Measurements from ENCODE around the gene PIGS. TPM values are rescaled to one million over a fixed set of nuclear protein-coding genes. Genes with fewer than 3 reads are reported as not detected.

Gene PIGS
- total and polyA plus RNA-seq, 9 of the 15 experiments (the other 6 are each of a cell fraction or from before 2014, with no cell fraction given): 47.5 to 138 (median 57.6) TPM

DNA sequence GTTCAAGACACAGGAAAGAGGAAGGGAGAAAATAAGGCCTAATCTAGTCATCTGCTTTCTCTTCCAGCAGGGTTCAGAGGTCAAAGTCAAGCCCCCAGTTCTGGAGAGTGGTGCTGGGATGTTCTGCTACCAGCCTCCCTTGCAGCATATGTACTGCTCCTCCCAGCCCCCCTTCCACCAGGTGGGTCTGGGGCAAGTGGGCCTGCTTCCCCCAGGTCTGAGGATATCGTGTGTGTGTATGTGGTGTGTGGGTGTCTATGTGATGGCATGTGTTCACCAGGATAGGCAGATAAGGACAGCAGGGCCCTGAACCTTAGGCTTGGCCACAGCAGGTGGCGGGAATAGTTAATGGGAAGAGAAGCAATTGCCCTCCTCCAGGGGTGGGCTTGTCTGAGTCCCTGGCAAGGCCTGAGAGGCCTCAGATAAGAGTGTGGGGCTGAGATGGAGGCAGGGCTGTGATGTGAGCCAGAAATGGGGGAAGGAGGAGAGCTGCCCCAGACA lies 44.1 kb downstream of the PIGS start (continued):
- TF ChIP-seq ZNF277 (CRISPR knock-in tag; IDR thresholded peaks at IDR 0.05; ENCODE audit: borderline replicate concordance) (no peak), AFF1 (IDR thresholded peaks at IDR 0.05; ENCODE audit: low read depth in 1 of 2, partially characterized antibody in 2 of 2) (peak in 1 of 2 experiments; percentile 59), PHF20 (IDR thresholded peaks at IDR 0.05; ENCODE audit: partially characterized antibody) (no peak), TCF7L2 (IDR thresholded peaks at IDR 0.05; ENCODE audit: low read depth, low read length) (no peak), U2AF2 (optimal IDR thresholded peaks at IDR 0.05; ENCODE audit: low read depth, low read length) (no peak), CTBP1 (IDR thresholded peaks at IDR 0.05; ENCODE audit: borderline replicate concordance) (peak; percentile 73), ZNF431 (CRISPR knock-in tag; IDR thresholded peaks at IDR 0.05) (no peak), SMARCC2 (IDR thresholded peaks at IDR 0.05; ENCODE audit: low read depth) (peak; percentile 72), ZBTB9 (CRISPR knock-in tag; IDR thresholded peaks at IDR 0.05) (no peak), ZNF830 (CRISPR knock-in tag; IDR thresholded peaks at IDR 0.05) (no peak), SFPQ (IDR thresholded peaks at IDR 0.05; ENCODE audit: low read depth, low read length) (no peak), HEY1 (CRISPR knock-in tag; IDR thresholded peaks at IDR 0.05; ENCODE audit: borderline replicate concordance) (no peak), LARP7 (IDR thresholded peaks at IDR 0.05) (no peak), DEAF1 (CRISPR knock-in tag; IDR thresholded peaks at IDR 0.05) (no peak), HMGN3 (IDR thresholded peaks at IDR 0.05; ENCODE audit: borderline replicate concordance, extremely low read depth, insufficient read length, low read depth, low read length) (no peak)
- TF ChIP-seq, protein P1, sequence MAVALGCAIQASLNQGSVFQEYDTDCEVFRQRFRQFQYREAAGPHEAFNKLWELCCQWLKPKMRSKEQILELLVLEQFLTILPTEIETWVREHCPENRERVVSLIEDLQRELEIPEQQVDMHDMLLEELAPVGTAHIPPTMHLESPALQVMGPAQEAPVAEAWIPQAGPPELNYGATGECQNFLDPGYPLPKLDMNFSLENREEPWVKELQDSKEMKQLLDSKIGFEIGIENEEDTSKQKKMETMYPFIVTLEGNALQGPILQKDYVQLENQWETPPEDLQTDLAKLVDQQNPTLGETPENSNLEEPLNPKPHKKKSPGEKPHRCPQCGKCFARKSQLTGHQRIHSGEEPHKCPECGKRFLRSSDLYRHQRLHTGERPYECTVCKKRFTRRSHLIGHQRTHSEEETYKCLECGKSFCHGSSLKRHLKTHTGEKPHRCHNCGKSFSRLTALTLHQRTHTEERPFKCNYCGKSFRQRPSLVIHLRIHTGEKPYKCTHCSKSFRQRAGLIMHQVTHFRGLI (CRISPR knock-in tag; IDR thresholded peaks at IDR 0.05): no peak
